ENCODE results near the gene TRMT11.

DNA sequence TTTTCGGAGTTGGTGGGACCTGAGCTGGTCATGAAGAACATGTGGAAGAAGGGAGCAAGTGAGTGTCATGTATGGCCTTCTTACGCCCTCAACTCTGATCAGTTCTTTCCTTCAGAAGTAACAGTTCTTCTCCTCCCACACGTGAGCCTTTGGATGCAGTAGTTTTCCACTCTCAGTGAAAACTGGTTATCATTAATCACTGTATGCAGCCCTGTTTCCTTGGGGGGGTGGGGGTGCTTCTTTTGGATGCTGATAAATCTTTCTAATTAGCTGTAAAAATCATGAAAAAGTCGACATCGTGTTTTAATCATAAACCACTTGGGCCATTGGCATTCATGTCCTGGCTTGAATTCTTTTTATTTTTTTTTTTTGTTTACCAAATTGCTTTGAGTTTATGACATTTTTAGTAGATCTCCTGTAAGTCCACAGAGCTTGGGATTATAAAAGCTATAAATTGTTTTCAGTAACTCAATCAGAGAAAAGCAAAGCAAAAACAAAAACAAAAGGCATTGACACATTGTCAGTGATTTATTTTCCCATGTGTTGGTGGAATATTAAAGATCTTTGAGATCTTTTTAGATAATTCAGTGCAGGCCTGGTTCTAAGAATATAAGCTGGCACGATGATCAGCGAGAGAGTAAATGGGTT lies 84.8 kb downstream of the TRMT11 start:
- TF ChIP-seq, protein P1, sequence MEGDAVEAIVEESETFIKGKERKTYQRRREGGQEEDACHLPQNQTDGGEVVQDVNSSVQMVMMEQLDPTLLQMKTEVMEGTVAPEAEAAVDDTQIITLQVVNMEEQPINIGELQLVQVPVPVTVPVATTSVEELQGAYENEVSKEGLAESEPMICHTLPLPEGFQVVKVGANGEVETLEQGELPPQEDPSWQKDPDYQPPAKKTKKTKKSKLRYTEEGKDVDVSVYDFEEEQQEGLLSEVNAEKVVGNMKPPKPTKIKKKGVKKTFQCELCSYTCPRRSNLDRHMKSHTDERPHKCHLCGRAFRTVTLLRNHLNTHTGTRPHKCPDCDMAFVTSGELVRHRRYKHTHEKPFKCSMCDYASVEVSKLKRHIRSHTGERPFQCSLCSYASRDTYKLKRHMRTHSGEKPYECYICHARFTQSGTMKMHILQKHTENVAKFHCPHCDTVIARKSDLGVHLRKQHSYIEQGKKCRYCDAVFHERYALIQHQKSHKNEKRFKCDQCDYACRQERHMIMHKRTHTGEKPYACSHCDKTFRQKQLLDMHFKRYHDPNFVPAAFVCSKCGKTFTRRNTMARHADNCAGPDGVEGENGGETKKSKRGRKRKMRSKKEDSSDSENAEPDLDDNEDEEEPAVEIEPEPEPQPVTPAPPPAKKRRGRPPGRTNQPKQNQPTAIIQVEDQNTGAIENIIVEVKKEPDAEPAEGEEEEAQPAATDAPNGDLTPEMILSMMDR (IDR thresholded peaks at IDR 0.05) = no peak
- TF ChIP-seq EP300 (IDR thresholded peaks at IDR 0.05) (no peak), POLR2A (IDR thresholded peaks at IDR 0.05) (no peak)
